Esophagus muscularis mucosa (tissue), 4 donors: ENCODE results near the gene GPR160. TPM values are rescaled to one million over a fixed set of nuclear protein-coding genes. Genes with fewer than 3 reads are reported as not detected.
A peak's percentile ranks its signal among the peaks of the same experiment; 100 is the strongest.

Experiments
- DNase-seq: peaks from one replicate; pipeline ENCODE4 v3.0.0-alpha.2; 2017; ENCODE audit errors: extremely low spot score
- H3K27ac ChIP-seq, 4 donors: fragments of 200-600 bp; sonication (generic); replicated peaks in 1 of 4; 1 replicate in 3 of 4; 2 replicates in 1 of 4; pipeline ENCODE4 v1.5.1; 2016 to 2019; ENCODE audit warnings: mild to moderate bottlenecking in 1 of 4
- H3K27me3 ChIP-seq, 4 donors: fragments of 200-600 bp; sonication (generic); one replicate each; pipeline versions ENCODE4 v1.5.1 to v1.6.0; 2016 to 2019
- H3K36me3 ChIP-seq, 4 donors: fragments of 200-600 bp; sonication (generic); one replicate each; pipeline ENCODE4 v1.5.1; 2016 to 2019
- H3K4me1 ChIP-seq, 4 donors: fragments of 200-600 bp; sonication (generic); one replicate each; pipeline ENCODE4 v1.5.1; 2016 to 2019
- H3K4me3 ChIP-seq, 4 donors: fragments of 200-600 bp; sonication (generic); 1 replicate in 2 of 4; 2 replicates in 2 of 4; pipeline ENCODE4 v1.5.1; 2016 to 2019; ENCODE audit warnings: mild to moderate bottlenecking in 4 of 4, moderate library complexity in 1 of 4
- H3K9me3 ChIP-seq, 4 donors: fragments of 200-600 bp; sonication (generic); 1 replicate in 3 of 4; 2 replicates in 1 of 4; pipeline ENCODE4 v1.5.1; 2016 to 2019
- EP300 ChIP-seq: sonication (generic); formaldehyde crosslinking; IDR thresholded peaks from one replicate; pipeline ENCODE4 v1.6.1; 2017; ENCODE audit warnings: antibody characterized with exemption
- POLR2A ChIP-seq: fragments of 450-650 bp; IDR thresholded peaks from one replicate; pipeline ENCODE4 v1.6.1; 2017; ENCODE audit warnings: antibody characterized with exemption, moderate library complexity, mild to moderate bottlenecking, low read depth
- POLR2AphosphoS5 ChIP-seq, 2 donors: sonication (generic); formaldehyde crosslinking; IDR thresholded peaks; one replicate each; pipeline ENCODE4 v1.6.1; 2017; ENCODE audit warnings: antibody characterized with exemption in 2 of 2
- WGBS: methylation state at CpG from one replicate; pipeline ENCODE4 v1.1.5; 2018; 5-methylcytosine and 5-hydroxymethylcytosine counted together
- intact Hi-C: fragments of 100-400 bp; cut with DNase I; formaldehyde crosslinking; loops from one replicate; pipeline ENCODE4 v1.15.1; 2023
- total RNA-seq, 4 donors: library from RNA; depleted of rRNA; stranded (reverse); fragments of >200 nt; gene quantifications; one replicate each; pipeline versions ENCODE4 v1.1.0 to v1.2.1, GENCODE V29; 2016
- TF ChIP-seq, protein P1 (sequence below), 3 experiments: fragments of 200-600 bp in 2 of 3; fragments of 450-650 bp in 1 of 3; sonication (generic) in 2 of 3; IDR thresholded peaks; one replicate each; pipeline ENCODE4 v1.5.1; 2017 to 2019; ENCODE audit warnings: antibody characterized with exemption in 3 of 3, mild to moderate bottlenecking in 2 of 3, moderate library complexity in 1 of 3

Gene GPR160
- total RNA-seq, 4 donors from 2014 or later, result 1.2 to 2.9 (median 2.2) TPM

DNA sequence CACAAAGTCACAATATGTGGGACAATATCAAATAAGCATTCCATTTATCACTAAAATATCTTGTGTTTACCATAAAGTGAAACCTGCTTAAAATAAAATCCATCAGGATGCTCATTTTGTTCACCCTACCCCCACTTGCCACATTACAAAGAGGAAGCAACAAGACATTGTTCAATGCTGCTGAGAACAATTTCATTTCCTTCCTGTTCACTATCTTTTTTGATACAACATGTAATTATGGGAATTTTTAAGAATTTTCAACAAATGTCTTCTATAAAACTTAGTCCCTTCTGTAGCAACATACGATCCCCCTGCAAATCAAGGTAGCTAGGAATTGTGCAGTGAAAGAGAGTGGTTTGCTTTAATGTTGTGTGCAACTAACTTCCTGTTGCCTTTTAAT, 34.9 kb upstream of the GPR160 start:
- Histone ChIP-seq H3K27ac (no peak overlapping the region), H3K4me3 (peak overlapping the region in 3 of 4 donors; percentile 5 to 19 (median 18)), H3K4me1 (peaks cover 0 to 10% (median 0%) of the 10 kb centered on the region in 4 donors), H3K27me3 (no peaks in the 10 kb centered on the region), H3K36me3 (no peaks in the 10 kb centered on the region), H3K9me3 (no peaks in the 10 kb centered on the region)
- TF ChIP-seq EP300 (no peak), POLR2A (no peak), POLR2AphosphoS5 (IDR thresholded peaks at IDR 0.05) (no peak)
- TF ChIP-seq, protein P1, sequence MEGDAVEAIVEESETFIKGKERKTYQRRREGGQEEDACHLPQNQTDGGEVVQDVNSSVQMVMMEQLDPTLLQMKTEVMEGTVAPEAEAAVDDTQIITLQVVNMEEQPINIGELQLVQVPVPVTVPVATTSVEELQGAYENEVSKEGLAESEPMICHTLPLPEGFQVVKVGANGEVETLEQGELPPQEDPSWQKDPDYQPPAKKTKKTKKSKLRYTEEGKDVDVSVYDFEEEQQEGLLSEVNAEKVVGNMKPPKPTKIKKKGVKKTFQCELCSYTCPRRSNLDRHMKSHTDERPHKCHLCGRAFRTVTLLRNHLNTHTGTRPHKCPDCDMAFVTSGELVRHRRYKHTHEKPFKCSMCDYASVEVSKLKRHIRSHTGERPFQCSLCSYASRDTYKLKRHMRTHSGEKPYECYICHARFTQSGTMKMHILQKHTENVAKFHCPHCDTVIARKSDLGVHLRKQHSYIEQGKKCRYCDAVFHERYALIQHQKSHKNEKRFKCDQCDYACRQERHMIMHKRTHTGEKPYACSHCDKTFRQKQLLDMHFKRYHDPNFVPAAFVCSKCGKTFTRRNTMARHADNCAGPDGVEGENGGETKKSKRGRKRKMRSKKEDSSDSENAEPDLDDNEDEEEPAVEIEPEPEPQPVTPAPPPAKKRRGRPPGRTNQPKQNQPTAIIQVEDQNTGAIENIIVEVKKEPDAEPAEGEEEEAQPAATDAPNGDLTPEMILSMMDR (IDR thresholded peaks at IDR 0.05), result no peak
- no peak for DNase-seq
- intact Hi-C loops, result no loop called here
- 76% methylated on average over 1 of the region's 1 CpG for WGBS

DNA sequence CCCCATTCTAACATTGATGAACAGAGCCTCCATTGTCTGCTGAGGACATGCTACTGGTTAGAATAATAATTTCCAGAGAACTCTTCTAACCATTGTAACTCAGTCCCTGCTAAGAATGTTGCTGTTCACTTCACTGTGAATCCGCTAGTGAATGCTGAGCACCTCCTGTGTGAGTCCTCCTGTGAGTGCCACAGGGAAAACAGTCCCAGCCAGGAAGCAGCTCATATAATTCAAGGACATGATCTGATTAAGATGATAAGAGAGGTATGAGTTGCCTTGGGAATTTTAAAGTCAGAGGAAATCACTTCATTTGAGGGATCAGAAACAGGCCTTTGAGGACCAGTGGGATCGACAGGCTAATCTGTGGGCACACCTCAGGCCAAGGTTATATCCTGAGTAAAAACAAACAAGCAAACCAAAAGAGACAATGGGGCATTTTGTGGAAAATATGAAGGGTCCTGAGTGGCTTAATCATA, 33.9 kb upstream of the GPR160 start:
- Histone ChIP-seq H3K4me1 (peaks cover 0 to 10% (median 0%) of the 10 kb centered on the region in 4 donors), H3K36me3 (no peaks in the 10 kb centered on the region), H3K27me3 (no peaks in the 10 kb centered on the region), H3K4me3 (no peak overlapping the region), H3K27ac (no peak overlapping the region), H3K9me3 (no peaks in the 10 kb centered on the region)
- intact Hi-C loops, result no loop called here
- 87% methylated on average over 2 of the region's 2 CpGs for WGBS
- TF ChIP-seq EP300 (no peak), POLR2A (no peak), POLR2AphosphoS5 (IDR thresholded peaks at IDR 0.05) (no peak)
- TF ChIP-seq, protein P1 (IDR thresholded peaks at IDR 0.05), result no peak
- no peak for DNase-seq

DNA sequence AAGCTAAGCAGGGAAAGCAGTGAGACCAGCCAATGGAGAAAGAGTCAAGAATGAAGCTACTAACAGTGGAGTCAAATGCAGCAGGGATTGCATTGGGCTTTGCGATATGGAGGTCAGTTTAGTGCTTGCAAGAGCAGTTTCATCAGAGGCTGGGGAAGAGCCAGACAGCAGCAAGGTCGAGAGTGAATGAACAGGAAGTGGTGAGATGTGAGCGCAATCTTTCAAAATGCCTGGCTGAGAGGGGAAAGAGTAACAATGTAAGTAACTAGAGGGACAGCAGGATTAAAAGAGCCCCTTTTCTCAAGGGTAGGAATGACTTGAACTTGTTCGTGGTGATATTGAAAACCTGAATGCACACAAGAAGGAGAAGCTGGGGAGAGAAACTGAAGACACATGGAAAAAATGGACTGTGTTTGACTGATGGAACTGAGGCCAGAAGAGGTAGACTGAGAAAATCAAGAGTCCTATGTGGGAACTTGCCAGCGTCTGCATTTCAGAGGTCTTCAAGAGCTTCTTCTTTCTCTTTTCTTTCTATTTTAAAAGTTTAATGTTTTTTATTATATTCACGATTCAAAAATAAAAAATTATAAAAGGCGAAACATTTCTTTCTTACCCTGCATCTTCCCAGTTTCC, 30.6 kb upstream of the GPR160 start:
- intact Hi-C loops, result no loop called here
- no peak overlapping the region for H3K27ac ChIP-seq
- WGBS, result 75% methylated on average over 7 of the region's 7 CpGs
- no peak for DNase-seq
- peaks cover 0 to 10% (median 0%) of the 10 kb centered on the region in 4 donors for H3K4me1 ChIP-seq
- H3K9me3 ChIP-seq, result no peaks in the 10 kb centered on the region
- H3K4me3 ChIP-seq, result no peak overlapping the region
- H3K27me3 ChIP-seq, result peaks cover 0 to 5% (median 0%) of the 10 kb centered on the region in 4 donors
- no peaks in the 10 kb centered on the region for H3K36me3 ChIP-seq
- TF ChIP-seq POLR2AphosphoS5 (IDR thresholded peaks at IDR 0.05) (no peak), EP300 (no peak), POLR2A (no peak)
- TF ChIP-seq, protein P1 (IDR thresholded peaks at IDR 0.05), result no peak

DNA sequence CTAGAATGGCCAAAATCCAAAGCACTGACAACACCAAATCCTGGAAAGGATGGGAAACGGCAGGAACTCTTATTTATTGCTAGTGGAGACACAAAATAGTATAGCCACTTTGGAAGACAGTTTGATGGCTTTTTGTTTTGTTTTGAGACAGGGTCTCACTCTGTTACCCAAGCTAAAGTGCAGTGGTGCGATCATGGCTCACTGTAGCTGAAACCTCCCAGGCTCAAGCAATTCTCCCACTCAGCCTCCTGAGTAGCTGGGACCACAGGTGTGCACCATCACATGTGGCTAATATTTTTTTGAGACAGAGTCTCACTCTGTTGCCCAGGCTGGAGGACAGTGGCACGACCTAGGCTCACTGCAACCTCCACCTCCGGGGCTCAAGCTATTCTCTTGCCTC, 27.3 kb upstream of the GPR160 start:
- H3K36me3 ChIP-seq, result no peaks in the 10 kb centered on the region
- no peak for TF ChIP-seq POLR2A
- TF ChIP-seq POLR2AphosphoS5 (IDR thresholded peaks at IDR 0.05), result no peak
- H3K4me3 ChIP-seq, result no peak overlapping the region
- no peaks in the 10 kb centered on the region for H3K4me1 ChIP-seq
- DNase-seq, result no peak
- intact Hi-C loops, result no loop called here
- no peak overlapping the region for H3K27ac ChIP-seq
- peaks cover 0 to 5% (median 0%) of the 10 kb centered on the region in 4 donors for H3K27me3 ChIP-seq
- no peaks in the 10 kb centered on the region for H3K9me3 ChIP-seq
- 86% methylated on average over 4 of the region's 4 CpGs for WGBS

DNA sequence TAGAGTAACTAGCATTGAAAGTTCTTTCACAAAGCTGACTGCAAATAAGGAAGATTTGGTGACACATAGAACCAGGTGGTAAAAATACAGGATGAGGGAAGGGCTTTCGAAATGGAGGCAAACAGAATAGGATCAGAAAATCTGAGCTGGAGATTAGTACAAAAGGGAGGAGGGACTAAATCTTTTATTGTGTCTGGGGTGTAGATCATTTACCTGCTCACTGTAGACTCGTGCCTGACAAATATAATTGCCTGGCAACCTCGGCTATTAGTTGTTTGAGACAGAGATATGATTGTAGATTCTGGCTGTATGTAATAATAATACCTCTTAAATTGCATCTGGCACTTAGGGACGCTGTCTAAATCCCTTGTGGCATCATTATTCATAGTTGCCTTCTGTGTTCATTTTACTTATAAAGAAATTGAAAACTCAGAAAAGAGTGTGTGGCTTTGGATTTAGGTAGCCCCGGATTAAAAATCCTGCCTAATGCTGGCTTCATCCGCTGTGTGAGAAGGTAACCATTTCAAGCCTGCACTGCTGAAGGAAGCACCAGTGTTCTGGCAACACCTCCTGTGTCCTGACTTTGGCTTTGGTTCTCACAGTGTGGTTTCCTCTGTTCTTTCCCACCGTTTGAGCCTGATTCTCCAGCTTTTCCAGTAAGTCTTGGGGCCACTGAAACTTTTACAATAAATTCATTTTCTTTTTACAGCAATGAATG, 25.0 kb upstream of the GPR160 start:
- TF ChIP-seq EP300, result no peak
- TF ChIP-seq, protein P1 (IDR thresholded peaks at IDR 0.05), result no peak
- no peak for TF ChIP-seq POLR2A
- TF ChIP-seq POLR2AphosphoS5 (IDR thresholded peaks at IDR 0.05), result no peak
- DNase-seq, result no peak
- 68% methylated on average over 7 of the region's 7 CpGs for WGBS
- peaks cover 0 to 5% (median 0%) of the 10 kb centered on the region in 4 donors for H3K27me3 ChIP-seq
- H3K27ac ChIP-seq, result no peak overlapping the region
- no peaks in the 10 kb centered on the region for H3K4me1 ChIP-seq
- intact Hi-C loops, result no loop called here
- no peaks in the 10 kb centered on the region for H3K9me3 ChIP-seq
- no peak overlapping the region for H3K4me3 ChIP-seq
- H3K36me3 ChIP-seq, result no peaks in the 10 kb centered on the region
